SK-N-SH (cell line): Measurements from ENCODE around the gene RNGTT. TPM values are rescaled to one million over a fixed set of nuclear protein-coding genes. Genes with fewer than 3 reads are reported as not detected.

Experiments
- CTCF ChIA-PET: fragments of 300-600, 350-600 bp; formaldehyde crosslinking; extraction: SDS; loops from one replicate; lab custom pipeline; 2021; lab: Yijun Ruan, JAX
- POLR2A ChIA-PET: fragments of 350-600 bp; sonication (Branson Sonifier 250); formaldehyde crosslinking; extraction: SDS; loops from one replicate; lab custom pipeline; 2020; ENCODE audit warnings: antibody characterized with exemption, inconsistent platforms; lab: Yijun Ruan, JAX
- DNase-seq: peaks from one replicate; pipeline ENCODE4 v3.0.0; 2012
- H2AFZ ChIP-seq: fragments of 200-600 bp; sonication (generic); 2 replicates; pipeline ENCODE4 v1.8.1; 2016; ENCODE audit warnings: antibody characterized with exemption, mild to moderate bottlenecking, low read depth
- H3F3A ChIP-seq: fragments of 200-600 bp; sonication (generic); replicated peaks from 2 replicates; pipeline ENCODE3; 2016; ENCODE audit warnings: antibody characterized with exemption, mild to moderate bottlenecking; ENCODE audit not compliant: insufficient read depth
- H3K27ac ChIP-seq, 2 experiments: fragments of 200-500 bp in 1 of 2; fragments of 200-600 bp in 1 of 2; sonication (Bioruptor generic) in 1 of 2; sonication (generic), shearing (Covaris generic) in 1 of 2; 2 replicates each; pipeline versions ENCODE4 v1.5.1 to v1.6.1; 2014 to 2016; ENCODE audit warnings: low read depth in 2 of 2, inconsistent platforms in 1 of 2, low read length in 1 of 2, mild to moderate bottlenecking in 1 of 2, mixed read lengths in 1 of 2
- H3K27me3 ChIP-seq: fragments of 200-600 bp; sonication (generic), shearing (Covaris generic); 2 replicates; pipeline ENCODE4 v1.6.1; 2016; ENCODE audit warnings: mixed run types; ENCODE audit not compliant: insufficient read depth
- H3K36me3 ChIP-seq, 2 experiments: fragments of 200-500 bp in 1 of 2; fragments of 200-600 bp in 1 of 2; sonication (Bioruptor generic) in 1 of 2; sonication (generic) in 1 of 2; replicated peaks in 1 of 2; 2 replicates each; pipeline versions ENCODE3 to v1.5.1; 2014 to 2016; ENCODE audit warnings: low read length in 1 of 2, mild to moderate bottlenecking in 1 of 2; ENCODE audit not compliant: insufficient read depth in 2 of 2, control insufficient read depth in 1 of 2
- H3K4me1 ChIP-seq, 2 experiments: fragments of 200-500 bp in 1 of 2; fragments of 200-600 bp in 1 of 2; sonication (Bioruptor generic) in 1 of 2; sonication (generic), shearing (Covaris generic) in 1 of 2; 2 replicates each; pipeline versions ENCODE4 v1.5.1 to v1.6.1; 2014 to 2016; ENCODE audit warnings: low read depth in 1 of 2, low read length in 1 of 2, mixed run types in 1 of 2; ENCODE audit not compliant: insufficient read depth in 2 of 2, control insufficient read depth in 1 of 2
- H3K4me2 ChIP-seq: fragments of 200-600 bp; sonication (generic), shearing (Covaris generic); 2 replicates; pipeline ENCODE4 v1.6.1; 2017; ENCODE audit warnings: mixed run types
- H3K4me3 ChIP-seq, 2 experiments: fragments of 200-500 bp in 1 of 2; fragments of 200-600 bp in 1 of 2; sonication (Bioruptor generic) in 1 of 2; sonication (generic), shearing (Covaris generic) in 1 of 2; 2 replicates each; pipeline versions ENCODE4 v1.5.1 to v1.8.1; 2014 to 2016; ENCODE audit warnings: low read depth in 2 of 2, inconsistent platforms in 1 of 2, low read length in 1 of 2, mild to moderate bottlenecking in 1 of 2, mixed read lengths in 1 of 2, moderate library complexity in 1 of 2
- H3K79me2 ChIP-seq: fragments of 200-600 bp; sonication (generic); 2 replicates; pipeline ENCODE4 v1.8.1; 2017; ENCODE audit warnings: mild to moderate bottlenecking; ENCODE audit not compliant: insufficient read depth
- H3K9ac ChIP-seq: fragments of 200-600 bp; sonication (generic); 2 replicates; pipeline ENCODE4 v1.6.1; 2017; ENCODE audit warnings: mixed run types
- H3K9me2 ChIP-seq: fragments of 200-600 bp; sonication (generic); 2 replicates; pipeline ENCODE4 v1.6.1; 2017; ENCODE audit warnings: mixed run types
- H3K9me3 ChIP-seq: fragments of 200-600 bp; sonication (generic); 2 replicates; pipeline ENCODE4 v1.6.1; 2017; ENCODE audit warnings: mixed run types, mild to moderate bottlenecking, moderate library complexity
- H4K20me1 ChIP-seq: fragments of 200-600 bp; sonication (generic); 2 replicates; pipeline ENCODE4 v1.6.1; 2017; ENCODE audit warnings: mild to moderate bottlenecking, mixed run types; ENCODE audit not compliant: insufficient read depth
- CHD2 ChIP-seq: fragments of 150-350 bp; IDR thresholded peaks from 2 replicates; pipeline ENCODE4 v1.6.1; 2018; ENCODE audit warnings: low read length; ENCODE audit not compliant: partially characterized antibody
- EP300 ChIP-seq, 2 experiments: IDR thresholded peaks; 2 replicates each; pipeline versions ENCODE4 v1.4.0 to v1.6.1; 2012; ENCODE audit warnings: borderline replicate concordance in 1 of 2, low read depth in 1 of 2, low read length in 1 of 2
- EZH2phosphoT487 ChIP-seq: fragments of 200-600 bp; sonication (generic); IDR thresholded peaks from 2 replicates; pipeline ENCODE4 v1.6.1; 2017; ENCODE audit warnings: low read depth, mixed run types, mild to moderate bottlenecking, antibody characterized with exemption, moderate library complexity, borderline replicate concordance
- FOSL2 ChIP-seq: IDR thresholded peaks from 2 replicates; pipeline ENCODE4 v1.4.0; 2012; ENCODE audit warnings: low read depth, mild to moderate bottlenecking, moderate library complexity, borderline replicate concordance
- FOXM1 ChIP-seq: IDR thresholded peaks from 2 replicates; pipeline ENCODE4 v1.4.0; 2012; ENCODE audit warnings: low read depth, mild to moderate bottlenecking
- JUND ChIP-seq: IDR thresholded peaks from 2 replicates; pipeline ENCODE4 v1.4.0; 2012
- MEF2A ChIP-seq: IDR thresholded peaks from 2 replicates; pipeline ENCODE4 v1.4.0; 2012; ENCODE audit warnings: low read depth, borderline replicate concordance
- NFIC ChIP-seq: IDR thresholded peaks from 2 replicates; pipeline ENCODE4 v1.4.0; 2012; ENCODE audit warnings: borderline replicate concordance
- NRF1 ChIP-seq: IDR thresholded peaks from 2 replicates; pipeline ENCODE4 v1.6.1; 2012; ENCODE audit warnings: low read depth, mild to moderate bottlenecking, low read length
- RCOR1 ChIP-seq: fragments of 150-350 bp; IDR thresholded peaks from 2 replicates; pipeline ENCODE4 v1.6.1; 2017; ENCODE audit warnings: antibody characterized with exemption, low read length
- RFX5 ChIP-seq: IDR thresholded peaks from 2 replicates; pipeline ENCODE4 v1.6.1; 2012; ENCODE audit warnings: mild to moderate bottlenecking, improper control_type of control experiment, low read length
- RXRA ChIP-seq: IDR thresholded peaks from 2 replicates; pipeline ENCODE4 v1.4.0; 2012; ENCODE audit warnings: low read depth, mild to moderate bottlenecking, borderline replicate concordance
- SIN3A ChIP-seq: IDR thresholded peaks from 2 replicates; pipeline ENCODE4 v1.6.1; 2012; ENCODE audit warnings: low read depth, mild to moderate bottlenecking, low read length, moderate library complexity, borderline replicate concordance
- TAF1 ChIP-seq: IDR thresholded peaks from 2 replicates; pipeline ENCODE4 v1.6.1; 2012; ENCODE audit warnings: low read depth, mild to moderate bottlenecking, low read length, moderate library complexity, borderline replicate concordance
- TCF12 ChIP-seq: IDR thresholded peaks from 2 replicates; pipeline ENCODE4 v1.4.0; 2012
- YY1 ChIP-seq: IDR thresholded peaks from 2 replicates; pipeline ENCODE4 v1.4.0; 2012; ENCODE audit warnings: low read depth, mild to moderate bottlenecking
- WGBS: methylation state at CpG from one replicate; pipeline ENCODE4 v1.1.6; 2017; ENCODE audit warnings: low lambda C conversion rate; 5-methylcytosine and 5-hydroxymethylcytosine counted together
- polyA plus RNA-seq, 3 experiments: library from polyadenylated mRNA; depleted of rRNA; stranded (reverse); fragments of >200 nt; gene quantifications; 2 replicates each; pipeline ENCODE4 v1.2.3, GENCODE V29; 2012
- TF ChIP-seq, protein P1 (sequence below): fragments of 150-350 bp; IDR thresholded peaks from 2 replicates; pipeline ENCODE4 v1.6.1; 2017; ENCODE audit warnings: antibody characterized with exemption, low read length, low read depth, borderline replicate concordance
- TF ChIP-seq, protein P2 (sequence below): IDR thresholded peaks from 2 replicates; pipeline ENCODE4 v1.4.0; 2012; ENCODE audit warnings: low read depth, borderline replicate concordance
- TF ChIP-seq, protein P3 (sequence below): IDR thresholded peaks from 2 replicates; pipeline ENCODE4 v1.4.0; 2012; ENCODE audit warnings: low read depth, borderline replicate concordance
- TF ChIP-seq, protein P4 (sequence below): IDR thresholded peaks from 2 replicates; pipeline ENCODE4; 2012
- TF ChIP-seq, protein P5 (sequence below): fragments of 150-350 bp; IDR thresholded peaks from 2 replicates; pipeline ENCODE4 v1.6.1; 2016; ENCODE audit warnings: mild to moderate bottlenecking, low read depth, low read length
- TF ChIP-seq, protein P6 (sequence below): IDR thresholded peaks from 2 replicates; pipeline ENCODE4 v1.4.0; 2012; ENCODE audit warnings: low read depth

RNGTT gene
- polyA plus RNA-seq, 1 of the 3 experiments (the other 2 are of a cell fraction), result 3.3 TPM

DNA sequence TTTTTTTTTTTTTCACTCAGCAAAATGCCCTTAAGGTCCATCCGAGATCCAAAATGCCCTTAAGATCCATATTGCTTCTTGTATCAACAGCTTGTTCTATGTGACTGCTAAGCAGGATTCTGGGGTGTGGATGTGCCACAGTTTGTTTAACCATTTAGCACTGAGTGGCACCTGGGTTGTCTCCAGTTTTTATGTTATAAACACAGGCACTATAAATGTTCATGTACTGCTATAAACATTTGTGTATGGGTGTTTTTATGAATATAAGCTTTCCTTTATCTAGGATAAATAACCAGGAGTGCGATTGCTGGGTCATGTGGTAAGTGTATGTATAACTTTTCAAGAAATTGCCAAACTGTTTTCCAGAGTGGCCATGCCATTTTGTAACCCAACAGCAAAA, 386.0 kb downstream of the RNGTT start:
- WGBS, result 40% methylated on average over 2 of the region's 2 CpGs
- Histone ChIP-seq H4K20me1 (no peaks in the 10 kb centered on the region), H3F3A (no peaks in the 10 kb centered on the region), H3K36me3 (no peaks in the 10 kb centered on the region), H3K27me3 (no peaks in the 10 kb centered on the region), H3K9me2 (no peaks in the 10 kb centered on the region), H3K4me1 (no peaks in the 10 kb centered on the region), H3K9me3 (no peaks in the 10 kb centered on the region), H2AFZ (no peak overlapping the region), H3K4me2 (no peak overlapping the region), H3K79me2 (no peaks in the 10 kb centered on the region), H3K4me3 (no peak overlapping the region), H3K9ac (no peak overlapping the region), H3K27ac (no peak overlapping the region)
- TF ChIP-seq, protein P1, sequence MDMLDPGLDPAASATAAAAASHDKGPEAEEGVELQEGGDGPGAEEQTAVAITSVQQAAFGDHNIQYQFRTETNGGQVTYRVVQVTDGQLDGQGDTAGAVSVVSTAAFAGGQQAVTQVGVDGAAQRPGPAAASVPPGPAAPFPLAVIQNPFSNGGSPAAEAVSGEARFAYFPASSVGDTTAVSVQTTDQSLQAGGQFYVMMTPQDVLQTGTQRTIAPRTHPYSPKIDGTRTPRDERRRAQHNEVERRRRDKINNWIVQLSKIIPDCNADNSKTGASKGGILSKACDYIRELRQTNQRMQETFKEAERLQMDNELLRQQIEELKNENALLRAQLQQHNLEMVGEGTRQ, result no peak
- no peak for TF ChIP-seq EZH2phosphoT487
- TF ChIP-seq RXRA, result no peak
- TF ChIP-seq FOSL2, result no peak
- TF ChIP-seq RCOR1, result no peak
- CTCF ChIA-PET, result no interaction called here
- POLR2A ChIA-PET, result no interaction called here
- no peak for DNase-seq

DNA sequence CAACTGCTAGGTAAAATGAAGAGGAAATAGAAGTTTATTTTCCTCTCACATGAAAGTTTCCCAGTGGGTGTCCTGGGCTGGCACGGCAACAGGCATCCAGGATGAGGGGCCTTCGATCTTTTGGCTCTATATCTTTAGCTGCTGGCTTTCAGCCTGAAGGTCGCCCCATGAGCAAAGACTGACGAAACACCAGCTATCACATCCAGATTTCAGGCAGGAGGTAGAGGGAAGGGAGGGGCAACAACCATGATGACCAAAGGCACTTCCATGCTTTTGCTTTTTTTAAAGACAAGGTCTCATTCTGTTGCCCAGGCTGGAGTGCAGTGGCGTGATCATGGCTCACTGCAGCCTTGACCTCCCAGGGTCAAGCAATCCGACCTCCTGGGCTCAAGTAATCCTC, 387.9 kb downstream of the RNGTT start:
- DNase-seq, result no peak
- CTCF ChIA-PET, result no interaction called here
- Histone ChIP-seq H3K36me3 (no peaks in the 10 kb centered on the region), H4K20me1 (no peaks in the 10 kb centered on the region), H3K4me2 (no peak overlapping the region), H3K4me3 (no peak overlapping the region)
- POLR2A ChIA-PET, result no interaction called here
- TF ChIP-seq TAF1 (no peak), FOXM1 (no peak), TCF12 (no peak), SIN3A (no peak), YY1 (no peak), CHD2 (no peak), NRF1 (no peak), RFX5 (no peak), EP300 (IDR thresholded peaks at IDR 0.05; ENCODE audit: borderline replicate concordance in 1 of 2, low read depth in 1 of 2, low read length in 1 of 2) (no peak), RCOR1 (no peak), RXRA (no peak), FOSL2 (no peak), NFIC (no peak), MEF2A (no peak), JUND (no peak)
- TF ChIP-seq, protein P2, sequence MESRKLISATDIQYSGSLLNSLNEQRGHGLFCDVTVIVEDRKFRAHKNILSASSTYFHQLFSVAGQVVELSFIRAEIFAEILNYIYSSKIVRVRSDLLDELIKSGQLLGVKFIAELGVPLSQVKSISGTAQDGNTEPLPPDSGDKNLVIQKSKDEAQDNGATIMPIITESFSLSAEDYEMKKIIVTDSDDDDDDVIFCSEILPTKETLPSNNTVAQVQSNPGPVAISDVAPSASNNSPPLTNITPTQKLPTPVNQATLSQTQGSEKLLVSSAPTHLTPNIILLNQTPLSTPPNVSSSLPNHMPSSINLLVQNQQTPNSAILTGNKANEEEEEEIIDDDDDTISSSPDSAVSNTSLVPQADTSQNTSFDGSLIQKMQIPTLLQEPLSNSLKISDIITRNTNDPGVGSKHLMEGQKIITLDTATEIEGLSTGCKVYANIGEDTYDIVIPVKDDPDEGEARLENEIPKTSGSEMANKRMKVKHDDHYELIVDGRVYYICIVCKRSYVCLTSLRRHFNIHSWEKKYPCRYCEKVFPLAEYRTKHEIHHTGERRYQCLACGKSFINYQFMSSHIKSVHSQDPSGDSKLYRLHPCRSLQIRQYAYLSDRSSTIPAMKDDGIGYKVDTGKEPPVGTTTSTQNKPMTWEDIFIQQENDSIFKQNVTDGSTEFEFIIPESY, result no peak
- TF ChIP-seq, protein P3, sequence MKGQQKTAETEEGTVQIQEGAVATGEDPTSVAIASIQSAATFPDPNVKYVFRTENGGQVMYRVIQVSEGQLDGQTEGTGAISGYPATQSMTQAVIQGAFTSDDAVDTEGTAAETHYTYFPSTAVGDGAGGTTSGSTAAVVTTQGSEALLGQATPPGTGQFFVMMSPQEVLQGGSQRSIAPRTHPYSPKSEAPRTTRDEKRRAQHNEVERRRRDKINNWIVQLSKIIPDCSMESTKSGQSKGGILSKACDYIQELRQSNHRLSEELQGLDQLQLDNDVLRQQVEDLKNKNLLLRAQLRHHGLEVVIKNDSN, result no peak
- TF ChIP-seq, protein P4, sequence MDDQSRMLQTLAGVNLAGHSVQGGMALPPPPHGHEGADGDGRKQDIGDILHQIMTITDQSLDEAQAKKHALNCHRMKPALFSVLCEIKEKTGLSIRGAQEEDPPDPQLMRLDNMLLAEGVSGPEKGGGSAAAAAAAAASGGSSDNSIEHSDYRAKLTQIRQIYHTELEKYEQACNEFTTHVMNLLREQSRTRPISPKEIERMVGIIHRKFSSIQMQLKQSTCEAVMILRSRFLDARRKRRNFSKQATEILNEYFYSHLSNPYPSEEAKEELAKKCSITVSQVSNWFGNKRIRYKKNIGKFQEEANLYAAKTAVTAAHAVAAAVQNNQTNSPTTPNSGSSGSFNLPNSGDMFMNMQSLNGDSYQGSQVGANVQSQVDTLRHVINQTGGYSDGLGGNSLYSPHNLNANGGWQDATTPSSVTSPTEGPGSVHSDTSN, result no peak
- TF ChIP-seq, protein P5, sequence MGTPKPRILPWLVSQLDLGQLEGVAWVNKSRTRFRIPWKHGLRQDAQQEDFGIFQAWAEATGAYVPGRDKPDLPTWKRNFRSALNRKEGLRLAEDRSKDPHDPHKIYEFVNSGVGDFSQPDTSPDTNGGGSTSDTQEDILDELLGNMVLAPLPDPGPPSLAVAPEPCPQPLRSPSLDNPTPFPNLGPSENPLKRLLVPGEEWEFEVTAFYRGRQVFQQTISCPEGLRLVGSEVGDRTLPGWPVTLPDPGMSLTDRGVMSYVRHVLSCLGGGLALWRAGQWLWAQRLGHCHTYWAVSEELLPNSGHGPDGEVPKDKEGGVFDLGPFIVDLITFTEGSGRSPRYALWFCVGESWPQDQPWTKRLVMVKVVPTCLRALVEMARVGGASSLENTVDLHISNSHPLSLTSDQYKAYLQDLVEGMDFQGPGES, result no peak
- TF ChIP-seq, protein P6, sequence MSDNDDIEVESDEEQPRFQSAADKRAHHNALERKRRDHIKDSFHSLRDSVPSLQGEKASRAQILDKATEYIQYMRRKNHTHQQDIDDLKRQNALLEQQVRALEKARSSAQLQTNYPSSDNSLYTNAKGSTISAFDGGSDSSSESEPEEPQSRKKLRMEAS, result no peak
- TF ChIP-seq, all 33 proteins: peak for 0
- Histone ChIP-seq H3K9me3 (no peaks in the 10 kb centered on the region), H3F3A (no peaks in the 10 kb centered on the region), H2AFZ (no peak overlapping the region), H3K9me2 (no peaks in the 10 kb centered on the region), H3K79me2 (no peaks in the 10 kb centered on the region), H3K9ac (no peak overlapping the region), H3K4me1 (no peaks in the 10 kb centered on the region), H3K27me3 (no peaks in the 10 kb centered on the region), H3K27ac (no peak overlapping the region)
- 30% methylated on average over 6 of the region's 6 CpGs for WGBS
